GM12878 (cell line): ENCODE data around the gene FUT8. TPM values are rescaled to one million over a fixed set of nuclear protein-coding genes. Genes with fewer than 3 reads are reported as not detected.
"Not testable (repeated sequence)": the region's sequence is repeated elsewhere in the genome, so short reads cannot be mapped to it uniquely, and the experiment has no call there.

Source experiments
- ATAC-seq: fragments of 200-7000 bp; cut with Tn5 transposase; 3 replicates; pipeline ENCODE4 v1.9.1; 2020; ENCODE audit warnings: mild to moderate bottlenecking, moderate library complexity
- BruUV-seq: library from RNA; stranded (reverse); fragments of 400-500 nt; replicated peaks from 2 replicates; lab custom pipeline; 2021; lab: Mats Ljungman, UMichigan
- CTCF ChIA-PET: fragments of 300-600 bp; sonication (Branson Sonifier 250); formaldehyde crosslinking; extraction: SDS; loops from one replicate; lab custom pipeline; 2021; ENCODE audit warnings: inconsistent platforms; lab: Yijun Ruan, JAX
- POLR2A ChIA-PET: fragments of 350-600 bp; formaldehyde crosslinking; extraction: SDS; loops from one replicate; lab custom pipeline; 2021; ENCODE audit warnings: inconsistent platforms; lab: Charles Lee
- RAD21 ChIA-PET: fragments of 300-600 bp; sonication (Branson Sonifier 250); formaldehyde crosslinking; loops from one replicate; lab custom pipeline; 2023; ENCODE audit warnings: antibody characterized with exemption; ENCODE audit not compliant: unreplicated experiment; lab: Charles Lee
- SMC1A ChIA-PET: fragments of 300-600 bp; sonication (Branson Sonifier 250); formaldehyde crosslinking; loops from one replicate; lab custom pipeline; 2023; ENCODE audit not compliant: unreplicated experiment, uncharacterized antibody; lab: Charles Lee
- DNase-seq: peaks from one replicate; pipeline ENCODE4 v3.0.0-alpha.2; 2011; ENCODE audit warnings: low read depth, low spot score
- FAIRE-seq: peaks from 3 replicates; lab custom pipeline; 2011; peaks lifted over from hg19 to GRCh38; lab: Jason Lieb, UNC
- H2AFZ ChIP-seq: 2 replicates; pipeline ENCODE4 v1.6.0; 2011; ENCODE audit warnings: low read depth, low read length, control low read depth; ENCODE audit not compliant: control insufficient read depth
- H3K27ac ChIP-seq: 2 replicates; pipeline ENCODE4 v1.5.1; 2011; ENCODE audit warnings: control low read depth; ENCODE audit not compliant: control insufficient read depth, insufficient read depth
- H3K27me3 ChIP-seq, 2 experiments: replicated peaks in 1 of 2; 2 replicates each; pipeline versions ENCODE4 v1.6.0 to v1.6.1; 2011; ENCODE audit warnings: low read length in 1 of 2; ENCODE audit not compliant: control insufficient read depth in 2 of 2, insufficient read depth in 2 of 2
- H3K36me3 ChIP-seq, 2 experiments: 2 replicates each; pipeline ENCODE4 v1.5.1; 2011; ENCODE audit warnings: low read length in 1 of 2; ENCODE audit not compliant: control insufficient read depth in 2 of 2, insufficient read depth in 2 of 2
- H3K4me1 ChIP-seq: 2 replicates; pipeline ENCODE4 v1.6.1; 2011; ENCODE audit warnings: mild to moderate bottlenecking, low read length, moderate library complexity, mixed read lengths; ENCODE audit not compliant: control insufficient read depth, insufficient read depth
- H3K4me2 ChIP-seq: 2 replicates; pipeline ENCODE4 v1.6.0; 2011; ENCODE audit warnings: control low read depth; ENCODE audit not compliant: control insufficient read depth, insufficient read depth
- H3K4me3 ChIP-seq: fragments of 200-600 bp; sonication (generic); 2 replicates; pipeline ENCODE4 v1.5.1; 2016
- H3K79me2 ChIP-seq: 2 replicates; pipeline ENCODE4 v1.6.0; 2011; ENCODE audit warnings: low read length; ENCODE audit not compliant: control insufficient read depth, insufficient read depth
- H3K9ac ChIP-seq: 2 replicates; pipeline ENCODE4 v1.8.0; 2011; ENCODE audit warnings: low read length, control low read depth, mixed read lengths; ENCODE audit not compliant: control insufficient read depth, insufficient read depth
- H3K9me3 ChIP-seq: replicated peaks from 3 replicates; pipeline ENCODE4 v1.5.1; 2011; ENCODE audit warnings: mild to moderate bottlenecking, low read length; ENCODE audit not compliant: control insufficient read depth, insufficient read depth
- H4K20me1 ChIP-seq: 2 replicates; pipeline ENCODE4 v1.6.0; 2011; ENCODE audit not compliant: control insufficient read depth, insufficient read depth
- ATF7 ChIP-seq: fragments of 450-650 bp; IDR thresholded peaks from 2 replicates; pipeline ENCODE4 v1.6.1; 2016; ENCODE audit warnings: low read depth, mild to moderate bottlenecking
- DPF2 ChIP-seq: fragments of 450-650 bp; IDR thresholded peaks from 2 replicates; pipeline ENCODE4 v1.6.1; 2017; ENCODE audit warnings: mild to moderate bottlenecking
- E4F1 ChIP-seq: fragments of 450-650 bp; IDR thresholded peaks from 2 replicates; pipeline ENCODE4 v1.6.1; 2018; ENCODE audit warnings: borderline replicate concordance, mild to moderate bottlenecking; ENCODE audit not compliant: partially characterized antibody
- HDGF ChIP-seq: fragments of 450-650 bp; IDR thresholded peaks from 2 replicates; pipeline ENCODE4 v1.6.1; 2016; ENCODE audit warnings: antibody characterized with exemption
- KDM1A ChIP-seq: fragments of 200-600 bp; sonication (generic); IDR thresholded peaks from 2 replicates; pipeline ENCODE4 v1.6.1; 2016; ENCODE audit warnings: borderline replicate concordance
- LARP7 ChIP-seq: fragments of 450-650 bp; IDR thresholded peaks from 2 replicates; pipeline ENCODE4 v1.6.1; 2017; ENCODE audit warnings: mild to moderate bottlenecking
- POLR2AphosphoS5 ChIP-seq: IDR thresholded peaks from 2 replicates; pipeline ENCODE4 v1.6.1; 2011; ENCODE audit warnings: mild to moderate bottlenecking, low read length, inconsistent platforms
- POU2F2 ChIP-seq: IDR thresholded peaks from 3 replicates; pipeline ENCODE4 v1.6.1; 2011; ENCODE audit warnings: low read depth, mild to moderate bottlenecking, low read length, borderline replicate concordance
- RCOR1 ChIP-seq: conservative IDR thresholded peaks from 2 replicates; pipeline ENCODE4 v1.6.1; 2012; ENCODE audit warnings: low read depth, low read length, improper control_type of control experiment
- SMARCA5 ChIP-seq: fragments of 450-650 bp; IDR thresholded peaks from 2 replicates; pipeline ENCODE4 v1.6.1; 2017; ENCODE audit warnings: mild to moderate bottlenecking
- USF2 ChIP-seq: IDR thresholded peaks from 2 replicates; pipeline ENCODE4 v1.6.1; 2011; ENCODE audit warnings: low read depth, low read length, improper control_type of control experiment, borderline replicate concordance
- WGBS: methylation state at CpG from one replicate; pipeline ENCODE4 v1.1.6; 2016; ENCODE audit warnings: low lambda C conversion rate; ENCODE audit not compliant: insufficient replicate concordance, insufficient coverage; ENCODE audit errors: missing lambda C conversion rate; 5-methylcytosine and 5-hydroxymethylcytosine counted together
- in situ Hi-C: fragments of 300-500 bp; cut with MboI; formaldehyde crosslinking; loops from 9 replicates; pipeline ENCODE4 v1.14.3; 2018; ENCODE audit warnings: mixed read lengths
- intact Hi-C: fragments of 100-400 bp; cut with micrococcal nuclease; formaldehyde crosslinking; loops from one replicate; pipeline ENCODE4 v1.14.2; 2022; ENCODE audit not compliant: unreplicated experiment
- polyA plus RNA-seq, 11 experiments: library from polyadenylated mRNA; depleted of rRNA in 4 of 11; unstranded in 6 of 11; stranded (reverse) in 5 of 11; fragments of >200 nt; fragmentation: Nextera tagmentation in 4 of 11; fragmentation: Illumina TruSeq in 1 of 11; extraction: Ambion mirVana in 4 of 11; extraction: Trizol in 1 of 11; gene quantifications; 1 replicate in 1 of 11; 2 replicates in 10 of 11; pipeline versions ENCODE4 v1.2.1 to v1.2.3, GENCODE V29; 2011 to 2016; ENCODE audit warnings: inconsistent platforms in 2 of 11, missing spikeins in 2 of 11, low read depth in 1 of 11
- total RNA-seq, 4 experiments: library from RNA; depleted of rRNA in 3 of 4; stranded (reverse); fragments of >200 nt in 3 of 4; fragmentation: Illumina TruSeq in 1 of 4; extraction: Trizol in 1 of 4; gene quantifications; 2 replicates each; pipeline versions ENCODE4 v1.2.1 to v1.2.3, GENCODE V29; 2013 to 2021
- TF ChIP-seq, protein P1 (sequence below): fragments of 450-650 bp; IDR thresholded peaks from 2 replicates; pipeline ENCODE4 v1.6.1; 2017; ENCODE audit warnings: mild to moderate bottlenecking, moderate library complexity

FUT8 gene
- total and polyA plus RNA-seq, 10 of the 15 experiments (the other 5 are each of a cell fraction or from before 2014, with no cell fraction given) = 21.3 to 106 (median 66.3) TPM

- TF ChIP-seq USF2 = no peak
- no peak for TF ChIP-seq SMARCA5
- no peak for TF ChIP-seq E4F1
- no peak for TF ChIP-seq ATF7
- TF ChIP-seq LARP7 = no peak
- TF ChIP-seq POU2F2 = no peak
- TF ChIP-seq POLR2AphosphoS5 = no peak
- no peak for TF ChIP-seq KDM1A
- TF ChIP-seq RCOR1 = no peak
- TF ChIP-seq DPF2 = no peak
- TF ChIP-seq, protein P1, sequence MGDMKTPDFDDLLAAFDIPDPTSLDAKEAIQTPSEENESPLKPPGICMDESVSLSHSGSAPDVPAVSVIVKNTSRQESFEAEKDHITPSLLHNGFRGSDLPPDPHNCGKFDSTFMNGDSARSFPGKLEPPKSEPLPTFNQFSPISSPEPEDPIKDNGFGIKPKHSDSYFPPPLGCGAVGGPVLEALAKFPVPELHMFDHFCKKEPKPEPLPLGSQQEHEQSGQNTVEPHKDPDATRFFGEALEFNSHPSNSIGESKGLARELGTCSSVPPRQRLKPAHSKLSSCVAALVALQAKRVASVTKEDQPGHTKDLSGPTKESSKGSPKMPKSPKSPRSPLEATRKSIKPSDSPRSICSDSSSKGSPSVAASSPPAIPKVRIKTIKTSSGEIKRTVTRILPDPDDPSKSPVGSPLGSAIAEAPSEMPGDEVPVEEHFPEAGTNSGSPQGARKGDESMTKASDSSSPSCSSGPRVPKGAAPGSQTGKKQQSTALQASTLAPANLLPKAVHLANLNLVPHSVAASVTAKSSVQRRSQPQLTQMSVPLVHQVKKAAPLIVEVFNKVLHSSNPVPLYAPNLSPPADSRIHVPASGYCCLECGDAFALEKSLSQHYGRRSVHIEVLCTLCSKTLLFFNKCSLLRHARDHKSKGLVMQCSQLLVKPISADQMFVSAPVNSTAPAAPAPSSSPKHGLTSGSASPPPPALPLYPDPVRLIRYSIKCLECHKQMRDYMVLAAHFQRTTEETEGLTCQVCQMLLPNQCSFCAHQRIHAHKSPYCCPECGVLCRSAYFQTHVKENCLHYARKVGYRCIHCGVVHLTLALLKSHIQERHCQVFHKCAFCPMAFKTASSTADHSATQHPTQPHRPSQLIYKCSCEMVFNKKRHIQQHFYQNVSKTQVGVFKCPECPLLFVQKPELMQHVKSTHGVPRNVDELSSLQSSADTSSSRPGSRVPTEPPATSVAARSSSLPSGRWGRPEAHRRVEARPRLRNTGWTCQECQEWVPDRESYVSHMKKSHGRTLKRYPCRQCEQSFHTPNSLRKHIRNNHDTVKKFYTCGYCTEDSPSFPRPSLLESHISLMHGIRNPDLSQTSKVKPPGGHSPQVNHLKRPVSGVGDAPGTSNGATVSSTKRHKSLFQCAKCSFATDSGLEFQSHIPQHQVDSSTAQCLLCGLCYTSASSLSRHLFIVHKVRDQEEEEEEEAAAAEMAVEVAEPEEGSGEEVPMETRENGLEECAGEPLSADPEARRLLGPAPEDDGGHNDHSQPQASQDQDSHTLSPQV = no peak
- TF ChIP-seq HDGF = no peak
These were observed 53.1 kb downstream of the FUT8 start (continued) for GRCh38 chr14:65465584-65465983.

GRCh38 chr14:65467926-65468325 is 55.4 kb downstream of the FUT8 start:
- H3K4me3 ChIP-seq, RAD21 ChIA-PET, H2AFZ ChIP-seq, H3K27me3 ChIP-seq, H3K4me2 ChIP-seq, DNase-seq, BruUV-seq, H4K20me1 ChIP-seq, H3K36me3 ChIP-seq, CTCF ChIA-PET, SMC1A ChIA-PET, ATAC-seq, POLR2A ChIA-PET, in situ Hi-C loops, FAIRE-seq, H3K9me3 ChIP-seq, H3K9ac ChIP-seq, H3K27ac ChIP-seq, intact Hi-C loops: not testable (repeated sequence)
- 93% methylated on average over 8 of the region's 8 CpGs for WGBS
- peaks cover 17% of the 10 kb centered on the region for H3K4me1 ChIP-seq
- peaks cover 79% of the 10 kb centered on the region for H3K79me2 ChIP-seq
